Transverse colon (tissue), 4 donors: ENCODE data around the gene UGT3A1. TPM values are rescaled to one million over a fixed set of nuclear protein-coding genes. Genes with fewer than 3 reads are reported as not detected.

Experiments
- DNase-seq: peaks from one replicate; pipeline ENCODE4 v3.0.0-alpha.2; 2019
- H3K27ac ChIP-seq, 4 donors: fragments of 200-600 bp; sonication (generic); 2 replicates each; pipeline ENCODE4 v1.5.1; 2016 to 2018; ENCODE audit warnings: inconsistent platforms in 4 of 4
- H3K27me3 ChIP-seq: fragments of 200-600 bp; sonication (generic); 2 replicates; pipeline ENCODE4 v1.5.1; 2017; ENCODE audit warnings: inconsistent platforms
- H3K36me3 ChIP-seq, 4 donors: fragments of 200-600 bp; sonication (generic); 2 replicates each; pipeline ENCODE4 v1.5.1; 2017 to 2019; ENCODE audit warnings: inconsistent platforms in 4 of 4
- H3K4me1 ChIP-seq, 4 donors: fragments of 200-600 bp; sonication (generic); 2 replicates each; pipeline ENCODE4 v1.5.1; 2017 to 2020; ENCODE audit warnings: inconsistent platforms in 4 of 4
- H3K4me3 ChIP-seq, 4 donors: fragments of 200-600 bp; sonication (generic); 1 replicate in 1 of 4; 2 replicates in 3 of 4; pipeline versions ENCODE4 v1.5.1 to v1.6.1; 2017 to 2019; ENCODE audit warnings: inconsistent platforms in 4 of 4
- H3K9me3 ChIP-seq, 2 donors: fragments of 200-600 bp; sonication (generic); 2 replicates each; pipeline ENCODE4 v1.5.1; 2017 to 2019; ENCODE audit warnings: inconsistent platforms in 2 of 2
- EP300 ChIP-seq: sonication (generic); formaldehyde crosslinking; IDR thresholded peaks from one replicate; pipeline ENCODE4 v1.6.1; 2017; ENCODE audit warnings: antibody characterized with exemption, low read depth
- POLR2A ChIP-seq: fragments of 450-650 bp; IDR thresholded peaks from one replicate; pipeline ENCODE4 v1.6.1; 2016; ENCODE audit warnings: antibody characterized with exemption, mild to moderate bottlenecking, moderate library complexity
- POLR2AphosphoS5 ChIP-seq, 3 donors: sonication (generic); formaldehyde crosslinking; IDR thresholded peaks; one replicate each; pipeline ENCODE4 v1.6.1; 2016; ENCODE audit warnings: antibody characterized with exemption in 3 of 3
- WGBS, 2 donors: methylation state at CpG; one replicate each; pipeline ENCODE4 v1.1.5; 2018; ENCODE audit warnings: low coverage in 1 of 2; 5-methylcytosine and 5-hydroxymethylcytosine counted together
- in situ Hi-C, 4 donors: fragments of 200-750 bp; cut with MboI; loops; one replicate each; pipeline versions ENCODE4 v1.15.0 to v1.15.1; 2017; ENCODE audit warnings: low sequenced_read_pairs in 3 of 4, low pct_ligation_motif_present in 1 of 4, low pct_unique_long_range_greater_than_20kb in 1 of 4
- intact Hi-C: fragments of 100-400 bp; cut with DNase I; formaldehyde crosslinking; loops from one replicate; pipeline ENCODE4 v1.15.1; 2023; ENCODE audit warnings: low total_unique reads
- total RNA-seq, 4 donors: library from RNA; depleted of rRNA; stranded (reverse); fragments of >200 nt; gene quantifications; one replicate each; pipeline ENCODE4 v1.1.0, GENCODE V29; 2016
- TF ChIP-seq, protein P1 (sequence below), 5 experiments: fragments of 200-600 bp in 3 of 5; fragments of 450-650 bp in 2 of 5; sonication (generic) in 3 of 5; IDR thresholded peaks; 1 replicate in 2 of 5; 2 replicates in 3 of 5; pipeline ENCODE4 v1.5.1; 2016 to 2017; ENCODE audit warnings: antibody characterized with exemption in 5 of 5, inconsistent platforms in 3 of 5, mild to moderate bottlenecking in 2 of 5, moderate library complexity in 1 of 5

Gene UGT3A1
- total RNA-seq, 4 donors from 2014 or later = not detected

DNA sequence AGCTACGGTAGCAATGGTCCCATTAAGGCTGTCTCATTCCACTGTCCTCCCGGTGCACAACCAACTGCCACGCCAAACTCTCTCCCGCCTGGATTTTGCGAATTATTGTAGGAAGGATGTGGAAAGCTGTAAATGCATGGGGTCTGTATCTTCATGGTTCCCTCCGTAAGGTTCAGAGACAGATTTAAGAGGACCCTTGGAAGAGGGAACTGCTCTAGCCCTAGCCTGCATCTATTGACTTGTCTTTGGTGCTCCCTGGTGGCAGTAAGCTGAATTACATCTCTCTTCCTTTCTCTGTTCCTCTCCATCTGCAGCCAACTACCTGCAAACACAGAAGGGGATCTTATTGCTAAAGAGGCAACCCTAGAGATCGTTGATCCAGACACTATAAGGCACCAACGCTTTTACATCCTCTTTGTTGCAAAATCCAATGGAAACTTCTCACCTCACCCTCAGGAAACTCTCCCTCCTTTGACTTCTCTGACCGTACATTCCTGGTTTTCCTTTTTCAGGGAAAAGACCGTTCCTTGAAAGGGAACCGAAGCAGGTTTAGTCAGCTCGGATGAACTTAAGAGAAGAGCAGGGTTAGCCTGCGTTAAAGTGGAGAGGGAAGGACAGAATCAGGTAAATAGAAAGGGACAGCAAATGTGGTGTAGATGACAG is 64.7 kb downstream of the UGT3A1 start:
- TF ChIP-seq POLR2A (no peak), POLR2AphosphoS5 (IDR thresholded peaks at IDR 0.05) (no peak), EP300 (no peak)
- TF ChIP-seq, protein P1, sequence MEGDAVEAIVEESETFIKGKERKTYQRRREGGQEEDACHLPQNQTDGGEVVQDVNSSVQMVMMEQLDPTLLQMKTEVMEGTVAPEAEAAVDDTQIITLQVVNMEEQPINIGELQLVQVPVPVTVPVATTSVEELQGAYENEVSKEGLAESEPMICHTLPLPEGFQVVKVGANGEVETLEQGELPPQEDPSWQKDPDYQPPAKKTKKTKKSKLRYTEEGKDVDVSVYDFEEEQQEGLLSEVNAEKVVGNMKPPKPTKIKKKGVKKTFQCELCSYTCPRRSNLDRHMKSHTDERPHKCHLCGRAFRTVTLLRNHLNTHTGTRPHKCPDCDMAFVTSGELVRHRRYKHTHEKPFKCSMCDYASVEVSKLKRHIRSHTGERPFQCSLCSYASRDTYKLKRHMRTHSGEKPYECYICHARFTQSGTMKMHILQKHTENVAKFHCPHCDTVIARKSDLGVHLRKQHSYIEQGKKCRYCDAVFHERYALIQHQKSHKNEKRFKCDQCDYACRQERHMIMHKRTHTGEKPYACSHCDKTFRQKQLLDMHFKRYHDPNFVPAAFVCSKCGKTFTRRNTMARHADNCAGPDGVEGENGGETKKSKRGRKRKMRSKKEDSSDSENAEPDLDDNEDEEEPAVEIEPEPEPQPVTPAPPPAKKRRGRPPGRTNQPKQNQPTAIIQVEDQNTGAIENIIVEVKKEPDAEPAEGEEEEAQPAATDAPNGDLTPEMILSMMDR (IDR thresholded peaks at IDR 0.05) = peak; percentile 74 to 87 (median 81)
- Histone ChIP-seq H3K4me3 (no peak overlapping the region), H3K27ac (no peak overlapping the region), H3K9me3 (no peaks in the 10 kb centered on the region), H3K36me3 (no peaks in the 10 kb centered on the region), H3K4me1 (peaks cover 0 to 9% (median 4%) of the 10 kb centered on the region in 4 donors), H3K27me3 (peaks cover 19% of the 10 kb centered on the region)
- WGBS, 2 donors = 38 to 40% methylated on average over 8 to 13 of the region's 13 CpGs
- in situ Hi-C loops = loop anchor here (10.0 to 25.0 kb wide), 3 partner anchors 152 to 839 kb away; no protein-coding TSS in a partner anchor
- intact Hi-C loops = loop anchor here (10.0 kb wide), 1 partner anchor 152 kb away; no protein-coding TSS in a partner anchor
- DNase-seq = peak; percentile 26

DNA sequence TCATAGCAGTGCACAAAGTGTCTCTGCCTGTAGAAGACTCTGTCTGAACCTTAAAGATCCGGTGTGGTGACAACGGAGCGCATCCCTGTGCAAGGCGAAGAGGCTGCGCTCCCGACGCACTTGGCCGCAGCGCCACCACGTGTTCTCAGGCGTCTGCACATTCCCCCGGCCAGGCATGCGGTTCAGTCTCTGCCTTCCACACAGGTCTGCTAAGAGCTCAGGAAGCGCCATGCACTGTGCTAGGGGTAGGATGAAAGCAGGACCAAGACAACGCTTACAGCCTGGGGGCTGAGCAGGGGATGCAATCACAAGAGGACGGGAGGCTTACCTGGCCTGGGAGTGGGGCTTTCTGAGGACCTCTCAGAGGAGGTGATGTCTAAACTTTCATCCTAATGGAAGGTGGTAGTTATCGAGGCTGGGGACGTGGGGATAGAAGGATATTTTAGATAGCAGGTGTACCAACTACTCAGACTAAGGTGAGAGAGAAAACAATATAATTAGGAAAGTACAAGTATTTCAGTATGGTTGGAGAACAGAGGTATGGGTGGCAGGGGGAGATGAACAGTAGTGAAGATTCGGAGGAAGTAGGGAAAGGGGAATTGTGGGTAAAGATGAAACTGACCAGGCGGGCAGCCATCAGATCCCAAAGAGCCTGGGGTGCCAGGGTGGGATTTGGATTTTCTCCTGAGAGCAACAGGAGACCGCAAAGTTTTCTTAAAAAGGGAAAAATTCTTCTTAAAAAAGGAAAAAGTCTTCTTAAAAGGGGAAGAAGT is 66.1 kb downstream of the UGT3A1 start:
- TF ChIP-seq, protein P1 (IDR thresholded peaks at IDR 0.05) = peak; percentile 28 to 51 (median 46)
- no peak for TF ChIP-seq POLR2A
- H3K27ac ChIP-seq = no peak overlapping the region
- H3K36me3 ChIP-seq = no peaks in the 10 kb centered on the region
- H3K4me1 ChIP-seq = peaks cover 0 to 9% (median 4%) of the 10 kb centered on the region in 4 donors
- H3K27me3 ChIP-seq = peaks cover 19% of the 10 kb centered on the region
- 13 to 30% methylated on average over 7 to 21 of the region's 21 CpGs for WGBS, 2 donors
- peak; percentile 59 for DNase-seq
- H3K9me3 ChIP-seq = no peaks in the 10 kb centered on the region
- in situ Hi-C loops = loop anchor here (10.0 to 25.0 kb wide), 5 partner anchors 150 to 838 kb away; no protein-coding TSS in a partner anchor
- H3K4me3 ChIP-seq = no peak overlapping the region
- intact Hi-C loops = loop anchor here (10.0 kb wide), 1 partner anchor 150 kb away; no protein-coding TSS in a partner anchor

DNA sequence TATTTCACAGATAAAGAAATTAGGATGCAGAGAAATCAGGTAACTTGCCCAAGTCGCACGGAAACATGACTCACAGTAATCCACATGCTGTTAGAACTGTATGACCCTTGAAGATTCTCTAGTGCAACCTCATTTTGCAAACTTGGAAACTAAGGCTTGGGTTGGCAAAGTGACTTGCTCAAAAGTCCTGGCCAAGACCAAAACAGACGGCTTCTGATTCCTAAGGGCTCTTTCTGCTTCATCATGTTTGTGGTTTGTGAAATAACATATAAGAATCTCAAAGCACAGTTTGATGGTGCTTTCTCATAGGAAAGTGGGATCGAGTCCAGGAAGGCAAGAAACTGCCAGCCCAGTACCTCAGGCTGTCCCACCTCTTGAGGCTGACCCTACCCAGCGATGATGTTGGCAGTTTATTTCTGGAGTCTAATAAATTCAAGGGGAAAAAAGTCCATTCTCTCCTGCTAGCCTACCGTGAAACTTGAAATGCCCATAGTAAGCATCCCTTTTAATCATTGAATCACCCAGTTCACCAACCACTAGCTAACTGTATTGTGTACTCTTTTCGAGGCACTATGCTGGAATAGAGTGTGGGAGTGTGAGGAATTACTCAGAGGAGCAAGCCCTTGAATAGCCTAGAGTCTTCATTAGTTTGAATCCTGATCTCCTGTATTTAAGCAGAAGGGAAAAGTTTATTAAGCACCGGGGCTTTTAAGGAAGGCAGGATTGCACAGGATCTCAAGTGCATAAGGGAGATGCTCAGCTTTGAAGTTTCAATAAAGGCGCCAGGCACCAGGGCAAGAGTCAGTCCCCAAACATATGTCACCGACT is 66.9 kb downstream of the UGT3A1 start:
- H3K27me3 ChIP-seq = peaks cover 19% of the 10 kb centered on the region
- TF ChIP-seq, protein P1 (IDR thresholded peaks at IDR 0.05) = no peak
- TF ChIP-seq EP300 = no peak
- TF ChIP-seq POLR2A = no peak
- no peak for TF ChIP-seq POLR2AphosphoS5 (IDR thresholded peaks at IDR 0.05)
- DNase-seq = no peak
- no peak overlapping the region for H3K27ac ChIP-seq
- in situ Hi-C loops (loop anchor here in 2 of 4 donors (10.0 to 25.0 kb wide), 4 partner anchors 150 to 830 kb away; no protein-coding TSS in a partner anchor), intact Hi-C loops (loop anchor here (10.0 kb wide), 1 partner anchor 150 kb away; no protein-coding TSS in a partner anchor)
- no peak overlapping the region for H3K4me3 ChIP-seq
- no peaks in the 10 kb centered on the region for H3K9me3 ChIP-seq
- H3K4me1 ChIP-seq = peaks cover 0 to 9% (median 4%) of the 10 kb centered on the region in 4 donors
- WGBS, 2 donors = 39 to 55% methylated on average over 8 to 10 of the region's 10 CpGs
- H3K36me3 ChIP-seq = no peaks in the 10 kb centered on the region
